Fibroblast of upper back skin (primary cell): ENCODE data around the gene SCAI.
"Not testable (repeated sequence)": the region's sequence is repeated elsewhere in the genome, so short reads cannot be mapped to it uniquely, and the experiment has no call there.

ENCODE experiments used
- DNase-seq: peaks from one replicate; pipeline ENCODE4 v3.0.0-alpha.2; 2013

The SCAI gene

DNA sequence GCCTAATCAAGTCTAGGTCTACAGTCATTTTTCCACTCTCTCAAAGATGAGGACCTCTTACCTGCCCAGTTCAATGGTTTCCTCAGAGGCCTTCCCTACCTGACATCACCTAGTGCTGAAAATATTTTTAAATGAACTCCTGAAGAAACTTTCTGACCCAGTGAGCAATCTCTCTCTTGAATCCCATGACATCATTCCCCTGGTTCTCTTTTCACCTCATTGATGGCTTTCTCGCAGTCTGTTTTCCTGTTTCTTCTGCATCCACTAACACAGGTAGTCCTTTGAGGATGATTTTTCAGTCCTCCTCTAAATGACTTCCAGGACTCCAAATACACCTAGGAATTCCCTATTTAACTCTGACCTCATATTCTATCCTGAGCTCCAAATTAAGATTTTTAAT, 40.3 kb downstream of the SCAI start:
- DNase-seq = no peak

DNA sequence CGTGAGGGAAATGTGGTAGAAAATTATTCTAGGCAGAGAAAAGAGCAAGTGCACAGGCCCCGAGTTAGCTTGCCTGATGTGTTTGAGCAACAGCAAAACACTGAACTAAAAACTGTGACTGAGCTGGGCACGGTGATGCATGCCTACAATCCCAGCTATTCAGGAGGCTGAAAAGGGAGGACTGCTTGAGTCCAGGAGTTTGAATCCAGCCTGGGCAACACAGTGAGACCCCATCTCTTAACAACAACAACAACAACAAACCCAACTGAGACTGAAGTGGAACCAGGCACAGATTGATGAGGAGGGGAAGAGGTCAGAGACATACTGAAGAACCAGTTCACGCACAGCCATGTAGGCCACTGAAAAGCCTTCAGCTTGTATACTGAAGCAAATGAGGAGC, 42.5 kb downstream of the SCAI start:
- no peak for DNase-seq

DNA sequence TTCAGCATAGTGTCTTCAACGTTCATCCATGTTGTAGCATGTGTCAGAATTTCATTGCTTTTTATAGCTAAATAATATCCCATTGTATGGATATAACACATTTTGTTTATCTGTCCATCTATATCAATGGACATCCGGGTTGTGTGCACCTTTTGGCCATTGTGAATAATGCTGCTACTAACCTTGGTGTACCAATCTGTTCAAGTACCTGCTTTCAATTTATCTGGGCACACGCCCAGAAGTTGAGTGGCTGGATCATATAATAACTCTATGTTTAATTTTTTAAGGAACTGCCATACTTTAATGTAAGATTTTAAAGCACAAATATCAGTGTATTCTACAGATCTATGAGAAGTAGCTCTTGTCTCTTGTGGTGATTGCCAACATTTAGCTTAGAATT, 43.5 kb downstream of the SCAI start:
- no peak for DNase-seq

DNA sequence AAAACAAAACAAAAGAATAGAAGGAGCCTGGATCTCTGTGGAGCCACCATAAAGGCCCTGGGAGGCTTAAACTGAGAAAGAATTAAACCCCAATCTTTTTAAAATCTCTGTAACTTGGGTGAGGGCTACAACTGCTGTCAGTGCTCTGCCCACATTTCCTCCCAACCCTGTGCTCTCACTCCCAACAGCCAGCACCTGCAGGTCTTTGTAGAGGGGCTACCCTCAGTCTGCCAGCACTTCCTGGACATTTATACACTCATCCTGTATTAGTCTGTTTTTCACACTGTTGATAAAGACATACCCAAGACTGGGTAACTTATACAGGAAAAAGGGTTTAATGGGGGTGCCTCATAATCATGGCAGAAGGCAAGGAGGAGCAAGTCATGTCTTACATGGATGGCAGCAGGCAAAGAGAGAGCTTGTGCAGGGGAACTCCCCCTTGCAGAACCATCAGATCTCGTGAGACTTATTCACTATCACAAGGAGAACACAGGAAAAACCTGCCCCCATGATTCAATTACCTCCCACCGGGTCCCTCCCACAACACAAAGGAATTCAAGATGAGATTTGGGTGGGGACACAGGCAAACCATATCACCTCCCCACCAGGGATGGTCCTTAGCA, 47.4 kb downstream of the SCAI start:
- no peak for DNase-seq

DNA sequence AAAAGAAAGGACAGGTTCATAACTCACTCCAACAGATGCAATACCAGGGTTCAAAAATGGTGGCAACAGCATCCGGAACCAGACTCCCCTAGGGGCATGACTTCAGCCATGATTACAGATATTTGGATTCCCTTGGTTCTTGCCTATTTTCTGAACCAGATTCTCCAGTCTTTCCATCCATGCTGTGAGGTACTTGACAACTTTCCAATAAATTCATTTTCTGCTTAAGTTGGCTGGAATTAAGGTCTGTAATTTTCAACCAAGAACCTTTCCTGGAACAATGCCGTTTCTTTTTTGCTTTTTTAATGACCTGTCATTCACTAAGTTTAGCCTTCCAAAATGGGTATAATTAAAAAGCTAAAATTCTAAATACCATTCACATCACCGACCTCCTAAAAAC, 52.2 kb downstream of the SCAI start:
- no peak for DNase-seq

DNA sequence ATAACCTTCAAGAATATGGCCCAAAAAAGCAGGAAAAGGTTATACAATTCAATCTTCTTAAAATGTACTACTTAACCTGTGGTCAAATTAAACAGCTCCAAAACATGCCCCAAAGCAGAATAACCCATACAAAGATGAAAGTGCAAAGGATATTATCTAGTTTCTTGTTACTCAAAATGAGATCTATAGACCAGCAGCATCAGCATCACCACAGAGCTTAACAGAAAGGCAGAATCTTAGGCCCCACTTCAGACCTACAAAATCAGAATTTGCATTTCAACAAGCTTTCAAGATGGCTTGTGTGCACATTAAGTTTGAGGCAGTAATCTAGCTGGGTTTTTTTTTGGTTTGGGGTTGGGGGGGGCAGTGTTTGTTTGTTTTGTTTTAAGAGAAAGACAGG, 54.0 kb downstream of the SCAI start:
- no peak for DNase-seq

DNA sequence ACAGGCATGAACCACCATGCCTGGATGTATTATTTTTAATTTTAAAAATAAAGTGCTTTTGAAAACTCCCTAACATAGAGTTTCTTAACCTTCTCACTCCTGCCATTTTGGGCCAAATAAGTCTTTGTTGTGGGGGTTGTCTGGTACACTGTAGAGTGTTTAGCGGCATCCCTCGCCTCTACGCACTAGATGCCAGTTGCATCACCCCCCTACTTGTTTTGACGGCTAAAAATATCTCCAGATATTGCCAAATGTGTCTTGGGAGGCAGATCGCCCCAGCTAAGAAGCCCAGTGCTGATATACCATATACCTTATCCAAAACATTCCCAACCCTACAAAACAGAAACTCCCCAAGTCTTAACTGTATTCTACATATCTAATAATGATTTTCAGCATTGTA, 54.6 kb downstream of the SCAI start:
- no peak for DNase-seq

DNA sequence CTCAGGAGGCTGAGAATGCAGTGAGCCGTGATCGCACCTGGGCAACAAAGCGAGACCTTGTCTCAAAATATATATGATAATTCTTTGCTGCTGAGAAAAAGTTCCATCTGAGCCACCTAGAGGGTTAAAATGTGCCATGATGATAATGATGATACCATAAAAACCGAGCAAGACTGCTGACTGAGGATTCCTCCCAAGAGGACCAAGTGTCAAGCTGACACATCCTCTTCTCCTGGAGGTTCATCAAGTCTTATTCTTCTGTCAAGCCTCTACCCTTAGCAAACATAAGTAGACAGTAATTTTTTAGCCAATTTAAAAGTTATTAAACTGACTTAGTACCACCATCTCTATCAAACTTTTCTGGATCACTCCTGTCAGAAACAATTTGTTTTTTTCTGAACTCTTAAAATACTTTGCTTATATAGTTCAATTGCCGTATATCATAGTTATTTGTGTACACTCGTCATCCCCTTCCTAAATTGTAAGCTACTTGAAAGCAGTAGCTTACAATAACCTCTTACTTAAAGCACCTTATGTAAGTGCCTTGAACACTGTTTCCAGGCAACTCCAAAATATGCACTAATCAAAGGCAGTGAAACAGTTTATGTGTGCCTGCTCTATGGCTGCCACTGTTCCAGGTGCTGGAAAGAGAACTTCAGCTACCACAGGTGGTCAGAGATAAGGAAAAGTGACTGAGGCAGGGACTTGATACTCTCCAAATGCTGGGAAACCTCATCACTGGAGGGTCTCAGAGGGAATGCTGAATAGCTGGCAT, 57.4 kb downstream of the SCAI start:
- DNase-seq = no peak

DNA sequence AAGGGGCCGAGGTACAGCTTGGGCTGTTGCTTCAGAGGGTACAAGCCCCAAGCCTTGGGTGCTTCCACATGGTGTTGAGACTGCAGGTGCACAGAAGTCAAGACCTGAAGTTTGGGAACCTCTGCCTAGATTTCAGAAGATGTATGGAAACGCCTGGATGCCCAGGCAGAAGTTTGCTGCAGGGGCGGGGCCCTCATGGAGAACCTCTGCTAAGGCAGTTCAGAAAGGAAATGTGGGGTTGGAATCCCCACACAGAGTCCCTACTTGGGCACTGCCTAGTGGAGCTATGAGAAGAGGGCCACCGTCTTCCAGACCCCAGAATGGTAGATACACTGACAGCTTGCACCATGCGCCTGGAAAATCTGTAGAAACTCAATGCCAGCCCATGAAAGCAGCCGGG, 61.1 kb downstream of the SCAI start:
- DNase-seq = not testable (repeated sequence)

DNA sequence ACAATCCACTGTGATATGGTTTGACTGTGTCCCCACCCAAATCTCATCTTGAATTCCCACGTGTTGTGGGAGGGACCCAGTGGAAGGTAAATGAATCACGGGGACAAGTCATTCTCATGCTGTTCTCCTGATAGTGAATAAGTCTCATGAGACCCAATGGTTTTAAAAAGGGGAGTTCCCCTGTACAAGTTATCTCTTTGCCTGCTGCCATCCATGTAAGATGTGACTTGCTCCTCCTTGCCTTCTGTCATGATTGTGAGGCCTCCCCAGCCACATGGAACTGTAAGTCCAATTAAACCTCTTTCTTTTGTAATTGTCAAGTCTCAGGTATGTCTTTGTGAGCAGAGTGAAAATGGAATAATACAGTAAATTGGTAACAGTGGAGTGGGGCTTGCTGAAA, 62.5 kb downstream of the SCAI start:
- not testable (repeated sequence) for DNase-seq

DNA sequence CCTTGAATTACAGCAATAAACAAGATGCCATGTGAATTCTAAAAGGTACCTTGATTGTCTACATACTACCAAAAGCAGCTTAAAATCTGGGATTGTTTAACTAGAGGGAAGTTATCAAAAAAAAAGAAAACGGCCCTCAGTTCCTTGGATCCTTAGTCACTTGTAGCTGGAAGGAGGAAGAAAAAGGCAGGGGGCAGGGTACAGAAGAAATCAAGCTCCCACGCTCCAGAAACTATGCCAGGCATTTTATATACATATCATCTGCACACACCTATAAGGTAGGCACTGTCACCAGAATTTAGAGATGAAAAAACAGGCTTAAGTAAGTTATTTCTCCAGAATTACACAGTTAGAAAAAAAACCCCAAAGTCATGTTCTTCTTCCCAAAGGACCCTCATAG, 63.4 kb downstream of the SCAI start:
- DNase-seq = no peak

DNA sequence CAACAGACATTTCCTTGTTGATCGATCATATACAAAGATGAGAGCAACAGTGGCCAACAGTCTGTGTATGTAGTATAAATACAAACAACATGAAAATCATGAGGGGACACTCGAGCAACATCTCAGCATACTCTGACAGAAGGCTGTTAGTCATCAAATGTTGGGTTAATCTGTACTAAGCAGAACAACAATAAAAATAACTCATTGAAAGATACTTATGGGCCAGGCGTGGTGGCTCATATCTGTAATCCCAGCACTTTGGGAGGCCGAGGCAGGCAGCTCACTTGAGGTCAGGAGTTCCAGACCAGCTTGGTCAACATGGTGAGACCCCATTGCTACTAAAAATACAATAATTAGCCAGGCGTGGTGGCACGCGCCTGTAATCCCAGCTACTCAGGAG, 67.3 kb downstream of the SCAI start:
- DNase-seq = no peak

DNA sequence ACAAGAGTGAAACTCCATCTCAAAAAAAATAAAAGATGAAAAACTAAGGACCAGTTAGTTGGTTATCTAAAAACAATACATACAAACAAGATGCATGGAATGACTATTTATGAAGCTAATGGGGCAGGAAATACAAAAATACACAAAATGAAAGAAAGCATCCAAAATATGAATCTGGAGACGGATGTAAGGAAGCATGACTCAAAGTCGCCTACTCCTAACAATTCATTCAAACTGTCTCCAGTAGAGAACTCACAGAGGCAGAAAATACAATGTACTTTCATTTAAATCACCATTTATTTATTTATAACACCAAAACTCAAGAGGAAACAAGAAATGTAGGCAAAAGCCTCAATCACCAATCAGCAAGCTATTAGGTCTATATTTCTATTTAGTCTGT, 68.4 kb downstream of the SCAI start:
- no peak for DNase-seq

DNA sequence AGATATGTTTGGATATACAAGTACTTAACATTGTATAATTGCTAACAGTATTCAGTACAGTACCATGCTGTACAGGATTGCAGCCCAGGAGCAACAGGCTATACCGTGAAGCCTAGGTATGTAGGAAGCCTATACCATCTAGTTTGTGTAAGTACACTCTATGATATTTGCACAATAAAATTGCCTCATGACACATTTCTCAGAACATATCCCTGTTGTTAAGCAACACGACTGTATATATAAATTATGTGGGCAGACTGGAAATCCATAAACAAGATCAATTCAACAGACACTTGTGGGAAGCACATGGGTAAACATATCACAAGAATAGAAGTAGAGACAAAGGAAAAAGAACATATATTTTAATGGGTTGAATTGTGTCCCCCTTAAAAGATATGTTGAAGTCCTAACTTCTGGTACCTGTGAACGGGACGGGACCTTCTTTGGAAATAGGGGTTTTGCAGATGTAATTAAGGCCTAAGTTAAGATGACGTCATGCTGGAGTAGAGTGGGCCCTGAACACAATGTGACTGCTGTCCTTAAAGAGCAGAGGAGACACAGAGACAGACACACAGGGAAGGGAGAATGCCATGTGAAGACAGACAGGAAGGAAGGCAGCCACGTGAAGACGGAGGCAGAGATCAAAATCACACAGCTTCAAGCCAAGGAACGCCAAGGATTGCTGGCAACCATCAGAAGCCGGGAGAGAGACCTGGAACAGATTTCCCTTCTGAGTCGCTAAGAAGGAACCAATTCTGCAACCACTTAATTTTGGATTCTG, 76.3 kb downstream of the SCAI start:
- peak; percentile 24 for DNase-seq

DNA sequence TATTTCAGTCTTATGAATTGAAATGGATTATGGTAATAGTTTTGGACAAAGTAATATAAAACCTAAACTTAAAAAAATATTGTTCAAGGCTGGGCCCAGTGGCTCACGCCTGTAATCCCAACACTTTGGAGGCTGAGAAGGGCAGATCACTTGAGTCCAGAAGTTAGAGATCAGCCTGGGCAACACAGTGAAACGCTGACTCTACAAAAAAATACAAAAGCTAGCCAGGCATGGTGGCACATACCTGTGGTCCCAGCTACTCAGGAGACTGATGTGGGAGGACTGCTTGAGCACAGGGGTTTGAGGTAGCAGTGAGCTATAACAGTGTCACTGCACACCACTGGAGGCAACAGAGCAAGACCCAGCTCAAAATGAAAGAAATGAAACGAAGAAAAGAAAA, 81.9 kb downstream of the SCAI start:
- no peak for DNase-seq

DNA sequence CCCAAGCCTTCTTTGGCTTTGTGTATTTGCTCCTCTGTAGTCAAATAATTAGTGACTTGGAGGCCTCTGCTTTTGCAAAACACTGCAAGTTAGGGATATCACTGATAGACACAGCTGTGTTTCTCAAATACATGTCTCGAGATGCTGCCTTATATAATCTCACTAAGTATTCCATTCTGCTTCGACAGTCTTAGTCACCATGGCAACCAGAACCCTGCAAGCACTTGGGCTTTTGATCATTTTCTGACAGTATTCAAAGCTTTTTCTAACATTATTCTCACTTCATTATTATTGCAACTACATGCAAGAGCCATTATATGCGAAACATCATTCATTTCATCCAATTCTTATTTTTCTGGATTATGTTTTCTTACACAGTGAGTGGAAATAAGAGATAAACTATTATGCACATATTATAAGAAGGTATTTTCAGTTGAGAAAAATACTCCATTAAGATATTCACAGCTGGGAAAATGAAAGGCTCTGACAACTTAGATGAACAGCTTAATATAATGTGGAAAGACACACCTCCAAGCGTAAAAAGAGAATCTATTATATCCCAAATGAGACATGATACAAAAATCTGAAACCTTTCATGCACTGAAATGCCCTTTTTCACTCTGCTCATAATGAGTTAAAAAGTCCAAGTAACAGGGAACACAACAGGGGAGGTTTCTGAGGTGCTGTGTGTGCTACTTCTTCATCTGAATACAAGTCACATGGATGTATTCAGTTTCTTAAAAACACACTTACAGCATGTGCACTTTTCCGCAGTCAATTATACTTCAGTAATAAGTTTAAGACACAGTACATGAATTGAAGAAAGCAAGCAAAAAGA, 93.9 kb downstream of the SCAI start:
- no peak for DNase-seq

DNA sequence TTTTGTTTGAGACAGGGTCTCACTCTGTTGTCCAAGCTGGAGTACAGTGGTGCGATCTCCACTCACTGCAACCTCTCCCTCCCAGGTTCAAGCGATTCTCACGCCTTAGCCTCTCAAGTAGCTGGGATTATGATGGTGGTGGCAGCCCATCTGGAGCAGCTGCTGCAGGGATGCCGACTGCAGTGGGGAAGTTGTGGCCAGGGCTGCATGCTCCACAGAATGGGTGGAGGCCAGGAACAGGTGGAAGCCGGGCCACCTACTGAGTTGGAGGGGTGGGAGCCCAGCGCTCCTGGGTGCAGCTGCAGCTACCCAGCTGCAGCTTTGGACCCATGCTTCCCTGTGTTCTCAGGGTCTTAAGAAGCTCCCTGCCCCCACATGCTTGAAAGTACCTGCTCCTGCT, 99.7 kb downstream of the SCAI start:
- no peak for DNase-seq

DNA sequence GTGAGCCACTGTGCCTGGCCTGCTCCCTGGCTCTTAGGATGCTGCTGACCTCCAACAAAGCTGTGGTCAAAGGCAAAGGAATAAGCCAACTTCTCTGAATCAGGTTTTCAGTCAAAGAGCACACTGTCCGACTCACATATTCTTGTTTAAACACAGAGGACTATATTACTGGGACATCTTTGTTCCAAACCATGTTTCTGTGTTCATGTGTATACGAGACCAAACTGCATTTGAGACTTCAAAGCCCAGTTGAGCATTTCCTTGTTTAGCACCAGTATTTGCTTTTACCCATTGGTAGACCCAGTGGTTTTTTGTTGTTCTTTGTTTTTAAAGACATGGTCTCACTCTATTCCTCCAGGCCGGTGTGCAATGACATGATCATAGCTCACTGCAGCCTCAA, 100.2 kb downstream of the SCAI start:
- no peak for DNase-seq

DNA sequence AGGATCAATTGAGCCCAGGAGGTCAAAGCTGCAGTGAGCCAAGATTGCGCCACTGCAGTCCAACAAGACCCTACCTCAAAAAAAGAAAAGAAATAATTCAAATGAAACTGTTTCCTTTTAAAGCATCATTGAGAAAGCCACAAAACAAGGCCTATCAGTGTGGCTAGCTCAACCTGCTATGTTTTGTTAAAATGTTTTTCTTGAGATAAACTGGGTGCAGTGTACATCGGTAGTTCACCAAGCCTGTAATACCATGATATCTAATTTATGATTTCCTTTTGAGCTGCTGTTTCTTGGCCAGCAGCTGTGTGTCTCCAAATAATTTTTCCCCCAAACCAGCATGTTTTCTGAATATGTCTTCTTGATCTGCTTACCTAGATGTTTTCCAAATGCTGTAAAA, 105.2 kb downstream of the SCAI start:
- no peak for DNase-seq

DNA sequence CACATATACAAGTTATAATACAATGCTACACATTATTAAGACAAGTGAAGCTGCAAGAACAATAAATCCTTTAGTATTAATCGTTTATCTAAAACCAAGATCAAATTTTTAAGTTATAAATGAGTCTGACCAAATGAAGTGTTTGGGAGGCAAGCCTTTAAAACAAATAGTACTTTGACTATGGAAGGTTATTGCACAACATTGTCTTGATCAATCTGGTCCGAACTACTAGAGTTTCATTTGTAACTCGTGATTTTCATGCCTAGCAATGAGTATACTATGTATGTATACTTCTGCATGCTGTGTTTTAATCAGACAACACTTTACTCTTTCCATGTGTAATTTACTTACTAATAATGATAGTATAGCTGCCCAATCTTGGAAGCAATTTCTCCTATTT, 115.3 kb downstream of the SCAI start:
- no peak for DNase-seq

DNA sequence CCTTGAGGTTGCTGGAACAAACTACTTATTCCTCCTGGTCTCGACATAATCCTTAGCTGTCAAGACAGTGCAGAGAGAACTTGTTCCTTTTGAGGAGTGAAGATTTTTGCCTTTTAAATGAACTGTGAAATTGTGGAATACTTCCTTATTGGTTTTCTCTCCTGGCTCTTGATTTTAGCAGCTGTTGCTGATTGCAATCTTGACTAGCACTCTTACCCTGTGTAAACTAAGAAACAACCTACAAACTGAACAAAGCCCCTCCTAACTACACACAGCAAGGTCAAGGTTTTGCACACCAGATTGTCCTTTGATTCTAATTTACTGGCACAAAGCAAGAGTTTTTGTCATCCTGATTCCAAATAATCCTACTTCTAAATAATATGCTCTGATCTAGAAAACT, 118.4 kb downstream of the SCAI start:
- no peak for DNase-seq

DNA sequence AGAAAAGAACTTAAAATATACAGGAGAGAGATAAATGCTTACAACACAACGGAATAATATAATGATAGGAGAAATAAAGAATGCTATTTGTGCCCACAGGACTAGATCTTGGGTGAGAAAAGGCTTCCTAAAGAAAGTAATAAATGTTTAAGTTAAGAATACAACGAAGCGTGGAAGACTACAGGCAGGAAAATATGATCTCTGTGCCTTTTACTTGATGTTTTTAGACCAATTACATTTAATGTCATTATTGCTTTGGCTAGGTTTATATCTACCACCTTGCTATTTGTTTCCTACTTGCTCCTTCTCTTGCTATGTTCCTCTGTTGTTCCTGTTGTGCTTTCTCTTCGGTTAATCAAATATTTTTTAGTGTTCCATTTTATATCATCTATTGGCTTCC, 122.3 kb downstream of the SCAI start:
- DNase-seq = no peak

DNA sequence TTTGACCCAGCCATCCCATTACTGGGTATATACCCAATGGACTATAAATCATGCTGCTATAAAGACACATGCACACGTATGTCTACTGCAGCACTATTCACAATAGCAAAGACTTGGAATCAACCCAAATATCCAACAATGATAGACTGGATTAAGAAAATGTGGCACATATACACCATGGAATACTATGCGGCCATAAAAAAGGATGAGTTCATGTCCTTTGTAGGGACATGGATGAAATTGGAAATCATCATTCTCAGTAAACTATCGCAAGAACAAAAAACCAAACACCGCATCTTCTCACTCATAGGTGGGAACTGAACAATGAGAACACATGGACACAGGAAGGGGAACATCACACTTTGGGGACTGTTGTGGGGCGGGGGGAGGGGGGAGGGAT, 127.7 kb downstream of the SCAI start:
- DNase-seq = not testable (repeated sequence)
